Lower leg skin (tissue), 3 donors: ENCODE results near the gene ANKRD9.

Experiments used
- CTCF ChIP-seq, 3 donors: fragments of 450-650 bp; IDR thresholded peaks; one replicate each; pipeline ENCODE4 v1.5.1; 2016; ENCODE audit warnings: antibody characterized with exemption in 3 of 3, mild to moderate bottlenecking in 3 of 3, moderate library complexity in 2 of 3
- POLR2A ChIP-seq, 2 donors: fragments of 450-650 bp; IDR thresholded peaks; one replicate each; pipeline ENCODE4 v1.6.1; 2016 to 2017; ENCODE audit warnings: antibody characterized with exemption in 2 of 2, mild to moderate bottlenecking in 1 of 2, moderate library complexity in 1 of 2

DNA sequence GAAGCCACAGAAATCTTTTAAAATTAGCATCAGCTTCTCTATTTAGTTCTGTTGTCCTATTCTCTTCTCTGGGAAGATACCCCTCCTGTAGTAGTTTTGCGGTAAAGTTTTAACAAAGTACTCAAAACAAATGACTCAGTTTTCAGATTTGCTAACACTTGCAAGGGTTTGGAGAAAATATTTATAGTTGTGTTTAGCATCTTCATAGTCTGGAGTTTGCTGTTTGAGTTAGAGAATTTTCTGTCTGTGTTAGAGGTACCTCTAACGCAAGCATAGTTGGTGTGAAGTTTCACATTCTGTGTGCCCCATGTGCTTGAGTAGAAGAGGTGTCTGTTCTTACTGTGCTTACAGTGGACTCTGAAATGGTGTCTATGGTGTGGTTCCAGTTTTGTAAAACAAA lies 36.0 kb downstream of the ANKRD9 start:
- TF ChIP-seq CTCF (IDR thresholded peaks at IDR 0.05) (no peak), POLR2A (IDR thresholded peaks at IDR 0.05) (no peak)
